ENCODE measurements around the gene SLC35G1.

Gene SLC35G1

GRCh38 chr10:93947524-93947923 is 53.7 kb downstream of the SLC35G1 start:
- TF ChIP-seq BACH2 (CRISPR knock-in tag; IDR thresholded peaks at IDR 0.05; ENCODE audit: borderline replicate concordance) (no peak), ESRRG (CRISPR knock-in tag; IDR thresholded peaks at IDR 0.05) (no peak)
- ATAC-seq: no peak; the same call in 2 of the 3 replicates

GRCh38 chr10:93951905-93952304 is 58.1 kb downstream of the SLC35G1 start:
- TF ChIP-seq TCF4 (CRISPR knock-in tag; IDR thresholded peaks at IDR 0.05; ENCODE audit: borderline replicate concordance) (no peak), PATZ1 (CRISPR knock-in tag; IDR thresholded peaks at IDR 0.05; ENCODE audit: borderline replicate concordance) (no peak), CREB5 (CRISPR knock-in tag; IDR thresholded peaks at IDR 0.05; ENCODE audit: low read depth) (no peak), ZNF70 (CRISPR knock-in tag; IDR thresholded peaks at IDR 0.05) (no peak), POU6F1 (CRISPR knock-in tag; IDR thresholded peaks at IDR 0.05; ENCODE audit: borderline replicate concordance, low read depth) (no peak), PPARA (CRISPR knock-in tag; IDR thresholded peaks at IDR 0.05; ENCODE audit: borderline replicate concordance) (no peak), BACH2 (CRISPR knock-in tag; IDR thresholded peaks at IDR 0.05; ENCODE audit: borderline replicate concordance) (no peak), ARNTL (CRISPR knock-in tag; IDR thresholded peaks at IDR 0.05; ENCODE audit: borderline replicate concordance, low read depth) (no peak), ZNF565 (CRISPR knock-in tag; conservative IDR thresholded peaks at IDR 0.05; ENCODE audit: low read depth) (no peak), ISL1 (CRISPR knock-in tag; IDR thresholded peaks at IDR 0.05) (no peak), TOX (CRISPR knock-in tag; IDR thresholded peaks at IDR 0.05; ENCODE audit: borderline replicate concordance) (no peak), ZC3H10 (CRISPR knock-in tag; IDR thresholded peaks at IDR 0.05) (no peak), CSRNP3 (CRISPR knock-in tag; IDR thresholded peaks at IDR 0.05) (no peak), ZFP30 (CRISPR knock-in tag; IDR thresholded peaks at IDR 0.05) (no peak), ZFP3 (CRISPR knock-in tag; IDR thresholded peaks at IDR 0.05) (no peak), OSR1 (CRISPR knock-in tag; IDR thresholded peaks at IDR 0.05) (no peak), ZNF8 (CRISPR knock-in tag; IDR thresholded peaks at IDR 0.05) (no peak), CSDC2 (CRISPR knock-in tag; IDR thresholded peaks at IDR 0.05) (no peak), RARB (CRISPR knock-in tag; IDR thresholded peaks at IDR 0.05) (no peak)
- ATAC-seq: no peak
